ENCODE results near the gene YY1.
"Not testable (repeated sequence)": the region's sequence is repeated elsewhere in the genome, so short reads cannot be mapped to it uniquely, and the experiment has no call there.

The YY1 gene

GRCh38 chr14:100281286-100282082, 42.5 kb downstream of the YY1 start:
- no peak overlapping the region for H3K27ac ChIP-seq (ENCODE audit: low read depth, low read length)
- H3K4me1 ChIP-seq (ENCODE audit: insufficient read depth, low read length), result peaks cover 13% of the 10 kb centered on the region
- no peak overlapping the region for H3K9ac ChIP-seq (ENCODE audit: low read length)

GRCh38 chr14:100282083-100282350, 43.1 kb downstream of the YY1 start:
- Histone ChIP-seq H3K9ac (ENCODE audit: low read length) (no peak overlapping the region), H3K27ac (ENCODE audit: low read depth, low read length) (no peak overlapping the region), H3K27me3 (ENCODE audit: control insufficient read depth in 1 of 2, insufficient read depth in 2 of 2, low read length in 2 of 2) (no peaks in the 10 kb centered on the region), H3K9me3 (ENCODE audit: low read length) (no peaks in the 10 kb centered on the region), H3K36me3 (ENCODE audit: insufficient read depth, low read length) (no peaks in the 10 kb centered on the region), H3K4me1 (ENCODE audit: insufficient read depth, low read length) (peaks cover 8% of the 10 kb centered on the region), H3K4me3 (ENCODE audit: low read depth in 1 of 2, low read length in 2 of 2) (no peak overlapping the region)

More at GRCh38 chr14:100281286-100282082, 42.5 kb downstream of the YY1 start:
- Histone ChIP-seq H3K4me3 (ENCODE audit: low read depth in 1 of 2, low read length in 2 of 2) (no peak overlapping the region), H3K36me3 (ENCODE audit: insufficient read depth, low read length) (no peaks in the 10 kb centered on the region), H3K9me3 (ENCODE audit: low read length) (no peaks in the 10 kb centered on the region), H3K27me3 (ENCODE audit: control insufficient read depth in 1 of 2, insufficient read depth in 2 of 2, low read length in 2 of 2) (no peaks in the 10 kb centered on the region)

- Histone ChIP-seq H3K27me3 (ENCODE audit: control insufficient read depth in 1 of 2, insufficient read depth in 2 of 2, low read length in 2 of 2) (no peaks in the 10 kb centered on the region), H3K36me3 (ENCODE audit: insufficient read depth, low read length) (no peaks in the 10 kb centered on the region), H3K9me3 (ENCODE audit: low read length) (no peaks in the 10 kb centered on the region), H3K9ac (ENCODE audit: low read length) (no peak overlapping the region), H3K27ac (ENCODE audit: low read depth, low read length) (no peak overlapping the region), H3K4me3 (ENCODE audit: low read depth in 1 of 2, low read length in 2 of 2) (no peak overlapping the region), H3K4me1 (ENCODE audit: insufficient read depth, low read length) (peaks cover 3% of the 10 kb centered on the region)
These were observed 43.9 kb downstream of the YY1 start for GRCh38 chr14:100282766-100283419.

GRCh38 chr14:100283436-100283835, 44.5 kb downstream of the YY1 start:
- H3K9ac ChIP-seq (ENCODE audit: low read length); H3K4me1 ChIP-seq (ENCODE audit: insufficient read depth, low read length); H3K27ac ChIP-seq (ENCODE audit: low read depth, low read length); H3K4me3 ChIP-seq (ENCODE audit: low read depth in 1 of 2, low read length in 2 of 2); H3K27me3 ChIP-seq (ENCODE audit: control insufficient read depth in 1 of 2, insufficient read depth in 2 of 2, low read length in 2 of 2); H3K9me3 ChIP-seq (ENCODE audit: low read length); H3K36me3 ChIP-seq (ENCODE audit: insufficient read depth, low read length): not testable (repeated sequence)

- H3K9ac ChIP-seq (ENCODE audit: low read length), result no peak overlapping the region
- no peaks in the 10 kb centered on the region for H3K36me3 ChIP-seq (ENCODE audit: insufficient read depth, low read length)
- no peaks in the 10 kb centered on the region for H3K27me3 ChIP-seq (ENCODE audit: control insufficient read depth in 1 of 2, insufficient read depth in 2 of 2, low read length in 2 of 2)
- H3K9me3 ChIP-seq (ENCODE audit: low read length), result no peaks in the 10 kb centered on the region
- H3K27ac ChIP-seq (ENCODE audit: low read depth, low read length), result peak overlapping the region; percentile 78
- H3K4me1 ChIP-seq (ENCODE audit: insufficient read depth, low read length), result peaks cover 3% of the 10 kb centered on the region
- peak overlapping the region; percentile 53 to 90 for H3K4me3 ChIP-seq (ENCODE audit: low read depth in 1 of 2, low read length in 2 of 2)
These were observed 45.3 kb downstream of the YY1 start for GRCh38 chr14:100283984-100284881.

- peak overlapping the region; percentile 78 for H3K27ac ChIP-seq (ENCODE audit: low read depth, low read length)
- H3K9me3 ChIP-seq (ENCODE audit: low read length), result no peaks in the 10 kb centered on the region
- H3K9ac ChIP-seq (ENCODE audit: low read length), result no peak overlapping the region
- H3K4me1 ChIP-seq (ENCODE audit: insufficient read depth, low read length), result peaks cover 3% of the 10 kb centered on the region
- H3K36me3 ChIP-seq (ENCODE audit: insufficient read depth, low read length), result no peaks in the 10 kb centered on the region
- H3K4me3 ChIP-seq (ENCODE audit: low read depth in 1 of 2, low read length in 2 of 2), result peak overlapping the region; percentile 53 to 90
- no peaks in the 10 kb centered on the region for H3K27me3 ChIP-seq (ENCODE audit: control insufficient read depth in 1 of 2, insufficient read depth in 2 of 2, low read length in 2 of 2)
These were observed 46.3 kb downstream of the YY1 start for GRCh38 chr14:100285021-100285912.

GRCh38 chr14:100285913-100286400, 47.0 kb downstream of the YY1 start:
- no peaks in the 10 kb centered on the region for H3K27me3 ChIP-seq (ENCODE audit: control insufficient read depth in 1 of 2, insufficient read depth in 2 of 2, low read length in 2 of 2)
- H3K9ac ChIP-seq (ENCODE audit: low read length), result no peak overlapping the region
- H3K9me3 ChIP-seq (ENCODE audit: low read length), result no peaks in the 10 kb centered on the region
- peaks cover 3% of the 10 kb centered on the region for H3K4me1 ChIP-seq (ENCODE audit: insufficient read depth, low read length)
- H3K27ac ChIP-seq (ENCODE audit: low read depth, low read length), result peak overlapping the region; percentile 78
- H3K4me3 ChIP-seq (ENCODE audit: low read depth in 1 of 2, low read length in 2 of 2), result peak overlapping the region; percentile 53 to 90
- no peaks in the 10 kb centered on the region for H3K36me3 ChIP-seq (ENCODE audit: insufficient read depth, low read length)

GRCh38 chr14:100286484-100287191, 47.7 kb downstream of the YY1 start:
- H3K4me1 ChIP-seq (ENCODE audit: insufficient read depth, low read length), result no peaks in the 10 kb centered on the region
- no peak overlapping the region for H3K9ac ChIP-seq (ENCODE audit: low read length)
- no peaks in the 10 kb centered on the region for H3K27me3 ChIP-seq (ENCODE audit: control insufficient read depth in 1 of 2, insufficient read depth in 2 of 2, low read length in 2 of 2)
- peaks cover 3% of the 10 kb centered on the region for H3K36me3 ChIP-seq (ENCODE audit: insufficient read depth, low read length)
- H3K27ac ChIP-seq (ENCODE audit: low read depth, low read length), result no peak overlapping the region
- no peak overlapping the region for H3K4me3 ChIP-seq (ENCODE audit: low read depth in 1 of 2, low read length in 2 of 2)
- no peaks in the 10 kb centered on the region for H3K9me3 ChIP-seq (ENCODE audit: low read length)

GRCh38 chr14:100287202-100287997, 48.5 kb downstream of the YY1 start:
- H3K4me1 ChIP-seq (ENCODE audit: insufficient read depth, low read length), result no peaks in the 10 kb centered on the region

GRCh38 chr14:100287998-100288295, 49.0 kb downstream of the YY1 start:
- H3K9ac ChIP-seq (ENCODE audit: low read length); H3K4me1 ChIP-seq (ENCODE audit: insufficient read depth, low read length); H3K4me3 ChIP-seq (ENCODE audit: low read depth in 1 of 2, low read length in 2 of 2); H3K36me3 ChIP-seq (ENCODE audit: insufficient read depth, low read length); H3K9me3 ChIP-seq (ENCODE audit: low read length); H3K27ac ChIP-seq (ENCODE audit: low read depth, low read length); H3K27me3 ChIP-seq (ENCODE audit: control insufficient read depth in 1 of 2, insufficient read depth in 2 of 2, low read length in 2 of 2): not testable (repeated sequence)

More at GRCh38 chr14:100287202-100287997, 48.5 kb downstream of the YY1 start:
- Histone ChIP-seq H3K27me3 (ENCODE audit: control insufficient read depth in 1 of 2, insufficient read depth in 2 of 2, low read length in 2 of 2) (no peaks in the 10 kb centered on the region), H3K9me3 (ENCODE audit: low read length) (no peaks in the 10 kb centered on the region), H3K9ac (ENCODE audit: low read length) (no peak overlapping the region), H3K4me3 (ENCODE audit: low read depth in 1 of 2, low read length in 2 of 2) (no peak overlapping the region), H3K27ac (ENCODE audit: low read depth, low read length) (no peak overlapping the region), H3K36me3 (ENCODE audit: insufficient read depth, low read length) (peaks cover 8% of the 10 kb centered on the region)
